ENCODE results near the gene NSUN4.

Gene NSUN4

DNA sequence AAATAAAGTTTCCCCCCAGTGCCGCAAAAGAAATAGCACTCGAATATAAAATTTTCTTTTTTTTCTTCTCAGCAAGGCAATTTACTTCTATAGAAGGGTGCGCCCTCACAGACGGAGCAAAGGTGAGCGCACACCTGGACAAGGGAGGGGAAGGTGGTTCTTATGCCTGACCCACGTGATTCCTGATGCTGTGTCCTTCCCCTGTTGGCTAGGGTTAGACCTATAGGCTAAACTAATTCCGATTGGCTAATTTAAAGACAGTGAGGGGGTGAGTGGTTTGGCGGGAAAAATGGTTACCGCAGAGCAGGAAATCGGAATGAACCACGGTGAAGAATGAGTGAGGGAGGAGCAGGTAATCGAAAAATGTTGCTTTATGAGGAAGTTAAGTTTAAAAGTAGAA is 52.9 kb downstream of the NSUN4 start:
- H3K4me3 ChIP-seq (ENCODE audit: low read depth, low read length), result no peak overlapping the region
- TF ChIP-seq, protein P1, sequence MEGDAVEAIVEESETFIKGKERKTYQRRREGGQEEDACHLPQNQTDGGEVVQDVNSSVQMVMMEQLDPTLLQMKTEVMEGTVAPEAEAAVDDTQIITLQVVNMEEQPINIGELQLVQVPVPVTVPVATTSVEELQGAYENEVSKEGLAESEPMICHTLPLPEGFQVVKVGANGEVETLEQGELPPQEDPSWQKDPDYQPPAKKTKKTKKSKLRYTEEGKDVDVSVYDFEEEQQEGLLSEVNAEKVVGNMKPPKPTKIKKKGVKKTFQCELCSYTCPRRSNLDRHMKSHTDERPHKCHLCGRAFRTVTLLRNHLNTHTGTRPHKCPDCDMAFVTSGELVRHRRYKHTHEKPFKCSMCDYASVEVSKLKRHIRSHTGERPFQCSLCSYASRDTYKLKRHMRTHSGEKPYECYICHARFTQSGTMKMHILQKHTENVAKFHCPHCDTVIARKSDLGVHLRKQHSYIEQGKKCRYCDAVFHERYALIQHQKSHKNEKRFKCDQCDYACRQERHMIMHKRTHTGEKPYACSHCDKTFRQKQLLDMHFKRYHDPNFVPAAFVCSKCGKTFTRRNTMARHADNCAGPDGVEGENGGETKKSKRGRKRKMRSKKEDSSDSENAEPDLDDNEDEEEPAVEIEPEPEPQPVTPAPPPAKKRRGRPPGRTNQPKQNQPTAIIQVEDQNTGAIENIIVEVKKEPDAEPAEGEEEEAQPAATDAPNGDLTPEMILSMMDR (IDR thresholded peaks at IDR 0.05; ENCODE audit: low read depth, low read length), result no peak

DNA sequence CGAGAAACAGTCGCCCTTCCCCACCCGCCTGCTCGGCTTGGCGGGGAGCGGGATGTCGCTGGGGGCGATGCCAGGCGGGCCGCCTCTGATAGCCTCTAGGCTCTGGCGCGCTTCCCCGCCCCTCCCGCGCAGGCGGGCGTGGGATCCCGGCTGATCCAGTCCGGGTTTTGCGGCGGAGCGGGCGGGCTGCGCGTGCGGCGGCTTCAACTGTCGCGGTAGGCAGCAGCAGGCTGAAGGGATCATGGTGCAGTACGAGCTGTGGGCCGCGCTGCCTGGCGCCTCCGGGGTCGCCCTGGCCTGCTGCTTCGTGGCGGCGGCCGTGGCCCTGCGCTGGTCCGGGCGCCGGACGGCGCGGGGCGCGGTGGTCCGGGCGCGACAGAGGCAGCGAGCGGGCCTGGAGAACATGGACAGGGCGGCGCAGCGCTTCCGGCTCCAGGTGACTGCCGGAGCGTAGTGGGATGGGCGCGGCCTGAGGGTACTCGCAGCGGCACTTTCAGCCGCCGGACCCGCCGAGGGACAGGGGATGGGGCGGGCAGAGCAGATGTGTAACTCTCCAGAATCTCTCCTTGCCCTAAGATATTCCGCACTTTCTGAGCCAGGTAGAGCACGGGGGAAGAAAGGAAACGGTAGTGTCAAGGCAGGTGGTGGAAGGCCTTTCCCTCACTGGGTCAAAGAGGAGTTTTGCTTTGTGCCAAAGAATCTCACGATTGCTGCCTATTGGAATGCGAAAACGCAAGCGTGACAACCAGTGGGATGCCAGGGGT is 53.7 kb downstream of the NSUN4 start, which contains the start of gene FAAH:
FAAH (plus strand) TSS at position 210 of the 764 bp plus-strand sequence; CDS start at position 242, 32 bp downstream.
- TF ChIP-seq, protein P1 (IDR thresholded peaks at IDR 0.05; ENCODE audit: low read depth, low read length), result no peak

DNA sequence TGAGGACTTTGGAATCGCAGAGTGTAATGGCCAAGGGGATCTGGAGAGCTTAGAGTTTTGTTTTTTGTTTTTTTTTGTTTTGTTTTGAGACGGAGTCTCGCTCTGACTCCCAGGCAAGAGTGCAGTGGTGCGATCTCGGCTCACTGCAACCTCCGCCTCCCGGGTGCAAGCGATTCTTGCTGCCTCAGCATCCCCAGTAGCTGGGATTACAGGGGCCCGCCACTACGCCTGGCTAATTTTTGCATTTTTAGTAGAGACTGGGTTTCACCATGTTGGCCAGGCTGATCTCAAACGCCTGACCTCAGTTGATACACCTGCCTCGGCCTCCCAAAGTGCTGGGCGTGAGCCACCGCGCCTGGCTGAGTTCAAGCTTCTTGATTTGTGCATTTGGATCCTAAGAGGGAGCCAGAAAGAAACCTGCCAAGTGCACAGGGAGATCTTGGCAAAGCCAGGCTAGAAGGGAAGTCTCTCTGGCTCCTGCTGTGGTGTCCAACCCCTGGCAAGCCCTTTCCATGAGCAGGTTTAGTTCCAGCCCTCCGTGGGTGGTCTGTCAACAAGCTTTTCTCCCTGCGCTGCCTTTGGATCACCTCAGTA is 54.4 kb downstream of the NSUN4 start:
- TF ChIP-seq, protein P1 (IDR thresholded peaks at IDR 0.05; ENCODE audit: low read depth, low read length), result no peak
- H3K4me3 ChIP-seq (ENCODE audit: low read depth, low read length), result no peak overlapping the region

More for the DNA sequence above, 53.7 kb downstream of the NSUN4 start, which contains the start of gene FAAH:
- H3K4me3 ChIP-seq (ENCODE audit: low read depth, low read length), result no peak within 1 kb of the TSS

DNA sequence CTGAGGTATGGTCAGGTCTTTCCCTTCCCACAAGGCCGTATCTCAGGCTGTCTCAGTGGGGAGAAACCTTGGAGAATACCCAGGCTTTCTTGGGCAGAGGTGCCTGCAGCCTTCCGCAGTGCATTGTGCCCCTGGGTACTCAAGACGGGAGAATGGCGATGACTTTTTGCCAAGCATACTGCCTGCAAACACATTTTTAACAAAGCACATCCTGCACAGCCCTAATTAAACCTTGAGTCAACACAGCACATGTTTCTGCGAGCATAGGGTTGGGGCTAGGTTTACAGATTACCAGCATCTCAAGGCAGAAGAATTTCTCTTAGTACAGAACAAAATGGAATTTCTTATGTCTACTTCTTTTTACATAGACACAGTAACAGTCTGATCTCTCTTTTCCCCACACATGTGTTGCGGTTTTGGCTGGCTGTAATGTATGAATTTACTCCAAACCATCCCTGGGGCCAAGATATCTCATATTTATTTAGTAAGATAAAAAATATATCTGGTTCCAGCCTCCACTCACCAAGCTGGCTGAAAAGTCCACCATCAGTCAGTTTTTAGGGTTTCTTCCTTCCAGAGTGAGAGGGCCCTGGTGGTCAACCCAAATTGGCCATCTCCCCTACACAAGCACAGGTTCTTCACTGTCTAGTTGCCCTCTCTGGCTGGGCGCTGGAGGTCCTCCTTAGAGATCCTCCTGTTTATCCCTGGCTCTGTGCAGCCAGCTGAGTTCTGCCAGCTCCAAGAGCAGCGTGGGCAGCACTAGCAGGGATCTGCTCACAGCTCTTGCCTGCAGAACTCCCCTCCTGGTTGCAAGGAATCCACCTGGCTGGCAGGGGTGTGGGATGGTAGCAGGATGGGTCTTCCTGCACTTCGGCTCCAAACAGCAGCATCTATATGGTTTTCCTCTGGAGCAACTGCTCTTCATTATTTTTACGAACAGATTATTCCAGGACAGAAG is 56.1 kb downstream of the NSUN4 start:
- TF ChIP-seq, protein P1 (IDR thresholded peaks at IDR 0.05; ENCODE audit: low read depth, low read length), result no peak
- no peak overlapping the region for H3K4me3 ChIP-seq (ENCODE audit: low read depth, low read length)

DNA sequence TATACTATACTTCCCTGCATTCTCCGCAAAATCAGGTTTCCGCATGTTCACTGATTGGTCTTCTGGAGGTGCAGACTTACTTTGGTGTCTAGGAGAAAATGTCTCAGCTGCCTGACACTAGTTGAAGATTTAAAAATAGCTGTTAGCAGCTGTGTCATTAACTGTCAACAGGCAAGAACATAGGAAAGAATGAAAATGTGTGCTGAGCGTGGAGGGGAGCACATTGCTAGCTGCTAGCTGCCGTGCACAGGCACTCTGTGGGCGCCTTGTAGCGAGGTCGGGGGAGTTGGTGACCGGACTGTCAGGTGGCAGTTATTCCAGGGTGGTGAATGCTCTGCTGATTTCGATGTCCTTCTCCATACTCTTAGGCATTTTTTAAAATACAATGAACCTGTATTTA is 58.7 kb downstream of the NSUN4 start:
- TF ChIP-seq, protein P1 (IDR thresholded peaks at IDR 0.05; ENCODE audit: low read depth, low read length), result no peak
- H3K4me3 ChIP-seq (ENCODE audit: low read depth, low read length), result no peak overlapping the region

DNA sequence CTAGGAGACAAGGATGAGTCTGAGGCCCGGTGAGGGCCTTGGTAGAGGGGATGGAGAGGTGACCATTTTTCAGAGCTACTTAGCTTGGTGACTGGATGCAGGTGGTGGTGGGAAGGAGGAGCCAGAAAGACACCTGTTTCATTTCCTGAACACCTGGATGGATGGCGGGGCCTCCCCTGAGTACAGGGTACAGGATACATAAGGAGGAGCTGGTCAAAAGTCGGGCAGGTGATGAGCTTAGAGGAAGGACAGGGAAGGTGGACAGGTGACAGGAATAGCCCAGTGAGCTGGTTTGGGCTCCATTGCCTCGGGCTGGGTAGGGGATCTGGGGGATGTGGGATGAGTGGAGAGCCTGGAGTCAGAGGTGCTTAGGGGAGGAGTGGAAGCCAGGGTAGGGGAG is 59.8 kb downstream of the NSUN4 start:
- TF ChIP-seq, protein P1 (IDR thresholded peaks at IDR 0.05; ENCODE audit: low read depth, low read length), result no peak
- no peak overlapping the region for H3K4me3 ChIP-seq (ENCODE audit: low read depth, low read length)
